GM18868 (cell line): ENCODE results near the gene NTNG2.

Experiments
- ATAC-seq: cut with Tn5 transposase; IDR thresholded peaks from one replicate; pipeline ENCODE4 v1.9.1; 2021; ENCODE audit warnings: mild to moderate bottlenecking, moderate library complexity; ENCODE audit not compliant: unreplicated experiment

The NTNG2 gene

DNA sequence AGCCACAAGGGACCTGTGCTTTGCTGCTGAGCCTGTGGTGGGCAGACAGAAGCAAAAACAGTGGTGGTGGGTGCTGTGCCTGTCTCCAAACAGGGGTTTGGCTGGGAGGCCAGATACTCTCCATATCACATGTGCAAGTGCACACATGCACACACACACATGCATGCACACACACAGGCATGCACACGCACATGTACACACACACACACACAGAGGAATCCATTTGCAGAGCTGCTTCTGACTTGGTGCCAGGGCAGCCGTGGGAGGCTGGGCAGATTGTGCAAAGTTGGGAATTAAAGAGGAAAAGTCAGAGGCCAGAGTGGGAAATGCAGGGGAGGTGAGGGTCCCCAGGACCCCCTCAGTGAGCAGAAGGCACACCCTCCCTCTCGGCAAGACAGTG, 71.3 kb downstream of the NTNG2 start:
- ATAC-seq = no peak

DNA sequence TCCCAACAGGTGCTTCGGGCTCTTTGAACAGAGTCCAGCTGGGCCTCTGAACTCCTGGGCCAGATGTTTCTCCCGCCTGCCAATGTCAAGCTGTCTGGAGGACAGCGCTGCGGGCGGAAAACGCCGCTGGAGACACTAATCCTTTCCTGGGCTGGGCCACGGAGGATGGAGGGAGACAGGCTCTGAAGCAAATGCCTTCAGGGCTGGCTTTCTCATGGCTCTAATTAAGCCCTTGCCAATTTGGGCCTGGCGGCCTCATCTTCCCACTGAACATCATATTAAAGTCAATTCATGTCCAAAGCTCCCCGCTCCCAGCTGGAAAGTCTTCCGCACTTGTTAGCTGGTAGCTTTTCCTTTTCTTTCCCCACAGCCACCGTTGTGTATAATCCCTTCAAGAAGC, 72.7 kb downstream of the NTNG2 start:
- no peak for ATAC-seq

DNA sequence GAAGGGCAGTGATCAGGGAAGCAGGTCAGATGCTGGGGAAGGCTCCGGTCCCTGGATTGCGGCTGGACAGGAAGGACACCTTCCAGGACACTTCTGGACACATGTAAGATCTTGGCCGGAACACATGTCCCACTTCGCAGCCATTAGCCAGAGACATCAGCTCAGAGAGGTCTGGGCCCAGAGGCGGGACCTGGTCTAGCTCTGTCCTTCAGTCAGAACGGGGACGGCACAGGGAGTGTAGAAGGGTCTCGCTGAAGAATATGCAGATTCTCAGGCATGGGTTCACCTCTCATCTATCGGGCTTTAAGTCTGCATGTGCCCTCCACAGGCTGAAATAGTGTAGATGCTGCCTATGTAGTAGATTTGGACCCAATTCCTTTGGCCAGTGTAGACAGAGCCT, 73.3 kb downstream of the NTNG2 start:
- no peak for ATAC-seq

DNA sequence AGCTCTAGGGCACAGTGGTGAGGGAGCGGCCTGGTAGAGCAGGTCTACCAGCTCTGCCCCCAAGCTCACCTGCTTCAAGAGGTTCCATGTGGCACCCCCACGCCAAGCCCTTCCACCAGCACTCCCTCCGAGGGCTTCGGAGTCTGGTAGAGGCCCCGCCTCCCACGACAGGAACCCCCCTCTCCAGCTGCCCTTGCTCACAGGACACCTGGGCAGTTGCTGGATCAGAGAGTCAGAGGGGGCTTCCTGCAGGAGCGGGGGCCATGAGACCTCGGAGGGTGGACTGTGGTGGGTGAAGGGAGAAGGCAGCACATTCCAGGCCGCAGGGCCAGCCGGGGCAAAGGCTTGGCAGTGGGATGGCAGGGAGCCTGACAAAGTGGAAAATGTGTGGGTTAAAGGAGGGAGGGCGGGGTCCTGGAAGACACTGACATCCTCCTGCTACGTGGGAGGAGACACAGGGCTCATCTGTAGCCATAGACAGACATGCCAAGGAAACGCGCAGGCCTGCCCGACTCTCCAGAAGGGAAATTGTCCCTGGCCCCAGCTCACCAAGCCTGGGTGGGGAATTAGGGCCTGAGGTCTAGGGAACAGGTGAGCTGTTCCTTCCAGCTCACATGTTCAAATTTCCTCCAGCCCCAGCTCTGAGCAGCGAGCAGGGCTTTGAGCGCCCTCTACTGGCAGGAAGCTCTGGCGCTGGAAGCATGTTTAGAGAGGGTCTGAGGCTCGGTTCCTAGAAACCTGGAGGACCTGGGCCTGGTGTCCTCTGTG, 74.2 kb downstream of the NTNG2 start:
- no peak for ATAC-seq

DNA sequence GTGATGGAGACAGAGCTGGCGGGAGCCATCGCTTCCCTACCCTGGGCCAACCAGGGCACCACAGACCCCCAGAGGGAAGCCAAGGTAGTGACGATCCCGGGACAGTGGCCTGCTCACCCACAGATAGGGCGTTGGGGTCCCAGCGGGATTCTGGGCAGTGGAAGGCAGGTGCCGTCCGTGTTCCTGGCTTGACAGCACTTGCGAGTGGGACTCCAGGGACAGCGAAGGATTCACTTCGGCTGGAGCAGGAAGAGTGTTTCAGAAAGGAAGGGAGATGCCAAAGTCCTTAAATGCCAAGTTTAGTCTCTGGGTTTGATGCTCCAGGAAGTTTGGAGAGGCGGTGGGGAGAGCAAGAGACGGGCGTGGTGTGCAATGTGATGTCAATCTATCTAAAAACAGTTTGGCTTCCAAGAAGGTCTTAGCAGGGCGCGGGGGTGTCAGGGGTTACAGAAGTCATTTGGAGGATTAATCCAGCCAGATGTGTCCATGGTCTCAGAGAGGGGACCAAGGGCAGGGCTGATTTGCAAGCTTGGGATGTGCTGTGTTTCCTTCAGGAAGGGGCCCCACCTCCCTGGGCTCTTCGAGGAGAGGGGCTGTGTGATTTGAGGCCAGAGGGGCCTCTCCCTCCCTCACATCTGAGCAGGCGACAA, 74.9 kb downstream of the NTNG2 start:
- no peak for ATAC-seq

DNA sequence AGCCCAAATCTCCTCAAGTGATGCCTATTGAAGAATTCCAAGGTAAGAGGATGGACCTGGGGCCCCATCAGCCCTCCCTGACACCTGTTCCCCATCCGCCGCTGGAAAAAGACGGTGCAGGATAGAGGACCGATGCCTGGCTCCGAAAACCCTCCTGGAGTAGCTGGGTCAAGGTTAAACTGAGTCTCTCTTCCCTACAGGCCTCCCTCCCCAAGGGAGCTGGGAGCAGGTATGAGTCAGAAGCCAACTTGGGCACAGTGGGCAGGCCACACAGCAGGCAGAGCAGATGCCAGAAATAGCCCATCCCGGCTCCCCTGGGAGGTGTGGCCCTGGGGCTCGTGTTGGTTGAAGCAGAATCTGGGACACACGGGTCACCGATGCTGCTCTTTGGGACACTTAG, 75.6 kb downstream of the NTNG2 start:
- ATAC-seq = no peak

DNA sequence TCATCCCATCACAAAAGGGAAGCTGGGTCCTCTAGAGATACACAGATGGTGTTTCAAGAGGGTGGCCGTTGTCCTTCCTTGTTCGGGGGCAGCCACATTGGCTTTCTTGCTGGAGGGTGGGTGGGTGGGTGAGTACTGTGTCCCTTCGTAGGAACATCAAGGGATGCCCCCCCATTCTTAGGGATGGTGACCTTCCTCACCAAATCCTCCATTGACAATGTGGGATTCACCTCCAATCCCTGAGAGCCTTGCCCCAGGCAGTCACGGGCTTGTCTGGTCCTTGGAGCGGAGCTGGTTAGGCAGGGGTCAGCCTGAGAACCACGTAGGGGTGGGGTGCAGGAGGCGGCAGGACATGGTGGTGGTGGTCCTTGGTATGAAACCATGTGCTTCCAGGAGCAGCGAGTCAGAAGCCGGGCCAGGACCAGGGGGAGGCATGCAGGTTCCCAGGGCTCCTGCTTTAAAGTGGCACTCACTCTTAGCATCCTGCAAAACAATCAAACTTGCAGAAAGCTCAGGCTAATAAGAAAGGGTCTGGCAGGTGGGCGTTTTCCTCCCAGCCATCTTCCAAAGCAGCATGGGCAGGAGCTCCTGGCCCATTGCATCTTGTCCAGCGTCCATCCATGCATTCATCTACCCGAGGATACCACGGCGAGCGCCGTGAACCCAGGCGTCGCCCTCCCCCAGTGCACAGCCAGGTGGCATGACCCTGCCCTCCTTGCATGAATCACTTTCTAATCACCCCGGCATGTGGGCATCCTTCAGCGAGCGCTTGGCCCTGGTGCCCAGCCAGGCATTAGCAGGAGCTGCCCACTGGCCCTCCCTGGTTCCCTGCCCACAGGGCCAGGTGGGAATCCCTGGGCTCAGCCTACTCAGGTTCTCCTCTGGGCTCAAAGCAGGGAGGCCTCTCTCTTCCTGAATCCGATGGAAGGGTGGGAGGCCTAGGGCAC, 76.4 kb downstream of the NTNG2 start:
- no peak for ATAC-seq

DNA sequence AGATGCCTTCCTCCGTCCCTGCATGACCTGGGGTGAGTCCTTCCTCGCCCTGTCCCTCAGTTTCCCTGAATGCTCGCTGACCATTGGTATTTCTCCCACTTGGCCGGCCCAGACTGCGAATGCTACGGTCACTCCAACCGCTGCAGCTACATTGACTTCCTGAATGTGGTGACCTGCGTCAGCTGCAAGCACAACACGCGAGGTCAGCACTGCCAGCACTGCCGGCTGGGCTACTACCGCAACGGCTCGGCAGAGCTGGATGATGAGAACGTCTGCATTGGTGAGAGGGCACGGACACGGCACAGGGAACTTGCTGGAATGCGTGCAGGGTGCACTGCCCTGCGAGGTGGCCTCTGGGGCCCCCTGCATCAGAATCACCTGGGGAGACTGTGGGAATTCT, 77.1 kb downstream of the NTNG2 start:
- ATAC-seq = no peak

DNA sequence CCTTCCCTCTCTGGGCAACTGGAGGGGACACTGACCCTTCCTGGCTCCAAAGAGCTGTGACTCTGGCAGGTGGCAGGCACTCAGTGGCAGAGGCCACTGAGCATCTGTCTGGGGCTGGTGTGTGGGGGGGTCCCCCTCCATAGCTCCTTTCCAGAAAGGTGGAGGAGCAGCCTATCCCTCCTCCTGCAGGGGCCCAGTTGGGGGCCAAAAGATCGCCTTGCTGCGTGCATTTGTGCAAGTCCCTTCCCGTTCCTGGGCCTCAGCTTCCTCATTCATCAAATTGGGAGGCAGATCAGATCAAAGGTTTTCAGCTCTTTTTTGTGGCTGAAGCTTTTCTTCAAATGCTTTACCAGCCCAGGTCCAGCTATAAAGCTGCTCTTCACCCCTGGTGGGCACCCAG, 77.7 kb downstream of the NTNG2 start:
- no peak for ATAC-seq

DNA sequence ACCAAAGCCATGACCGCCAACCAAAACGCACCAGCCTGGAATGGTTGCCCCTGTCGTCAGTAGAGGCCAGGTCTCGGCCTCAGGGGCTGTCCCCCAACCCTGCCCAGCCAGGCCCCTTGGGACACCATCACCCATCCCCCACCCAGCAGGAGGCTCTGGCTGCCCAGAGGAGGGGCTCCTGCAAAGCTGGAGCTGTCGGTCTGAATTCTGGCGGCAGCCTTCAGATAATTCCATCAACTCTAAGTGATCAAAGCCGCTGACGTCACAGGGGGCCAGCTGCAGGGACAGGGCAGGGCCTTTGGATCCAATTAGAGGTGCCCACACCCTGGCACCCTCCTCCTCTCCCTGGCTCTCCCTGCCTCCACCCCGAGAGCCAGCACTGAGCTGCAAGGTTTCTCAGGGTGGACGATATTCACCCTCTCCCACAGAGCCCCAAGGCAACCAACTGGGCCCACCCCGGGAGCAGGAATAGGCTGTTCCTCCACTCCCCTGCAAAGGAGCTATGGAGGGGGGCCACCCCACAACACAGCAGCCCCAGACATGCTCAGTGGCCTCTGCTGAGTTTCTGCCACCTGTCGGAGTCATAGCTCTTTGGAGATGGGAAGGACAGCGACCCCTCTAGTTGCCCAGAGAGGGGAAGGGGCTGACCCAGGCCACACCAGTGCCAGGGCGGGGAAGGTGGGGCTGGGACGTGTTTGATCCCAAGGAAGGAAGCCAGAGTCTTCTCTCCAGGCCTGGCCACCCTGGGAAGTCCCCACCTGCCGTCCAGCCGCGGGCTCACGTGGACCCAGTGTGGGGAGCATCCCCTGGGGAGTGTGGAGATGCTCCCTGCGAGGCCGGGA, 78.4 kb downstream of the NTNG2 start:
- ATAC-seq = no peak

DNA sequence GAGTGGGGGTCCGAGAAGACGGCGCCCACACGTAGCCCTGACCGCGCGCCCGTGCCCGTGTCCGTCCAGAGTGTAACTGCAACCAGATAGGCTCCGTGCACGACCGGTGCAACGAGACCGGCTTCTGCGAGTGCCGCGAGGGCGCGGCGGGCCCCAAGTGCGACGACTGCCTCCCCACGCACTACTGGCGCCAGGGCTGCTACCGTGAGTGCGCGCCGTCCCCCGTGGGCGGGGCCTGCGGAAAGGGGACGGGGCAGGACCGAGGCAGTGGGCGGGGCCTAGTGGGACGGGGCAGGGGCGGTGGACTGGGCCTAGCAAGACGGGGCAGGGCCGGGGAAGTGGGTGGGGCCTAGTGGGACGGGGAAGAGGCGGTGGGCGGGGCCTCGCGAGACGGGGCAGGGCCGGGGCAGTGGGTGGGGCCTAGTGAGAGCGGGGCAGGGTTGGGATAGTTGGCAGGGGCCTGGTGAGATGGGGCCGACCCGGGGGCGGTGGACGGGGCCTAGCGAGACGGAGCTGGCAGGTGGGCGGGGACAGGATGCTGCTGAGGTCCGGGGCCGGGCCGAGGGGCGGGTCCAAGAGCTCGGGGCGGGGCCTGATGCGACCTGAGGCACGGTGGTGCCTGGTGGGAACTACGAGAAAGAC, 79.1 kb downstream of the NTNG2 start:
- peak; percentile 72 for ATAC-seq

DNA sequence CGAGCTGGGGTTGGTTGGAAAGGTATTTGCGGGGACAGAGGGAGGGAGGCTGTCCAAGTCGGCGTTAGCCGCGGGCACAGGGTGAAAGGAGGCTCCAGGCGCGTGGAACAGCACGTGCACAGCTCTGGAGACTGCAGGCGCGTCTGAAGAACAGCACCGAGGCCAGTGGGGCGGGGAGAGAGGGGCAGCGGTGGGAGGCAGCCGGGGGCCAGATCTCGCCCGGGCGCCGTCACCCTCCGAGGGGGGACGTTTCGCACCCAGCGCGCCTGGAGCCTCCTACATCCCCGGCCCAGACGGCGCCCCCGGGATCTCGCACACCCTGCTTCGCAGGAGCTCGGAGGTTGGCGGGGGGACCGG, 79.6 kb downstream of the NTNG2 start:
- no peak for ATAC-seq

DNA sequence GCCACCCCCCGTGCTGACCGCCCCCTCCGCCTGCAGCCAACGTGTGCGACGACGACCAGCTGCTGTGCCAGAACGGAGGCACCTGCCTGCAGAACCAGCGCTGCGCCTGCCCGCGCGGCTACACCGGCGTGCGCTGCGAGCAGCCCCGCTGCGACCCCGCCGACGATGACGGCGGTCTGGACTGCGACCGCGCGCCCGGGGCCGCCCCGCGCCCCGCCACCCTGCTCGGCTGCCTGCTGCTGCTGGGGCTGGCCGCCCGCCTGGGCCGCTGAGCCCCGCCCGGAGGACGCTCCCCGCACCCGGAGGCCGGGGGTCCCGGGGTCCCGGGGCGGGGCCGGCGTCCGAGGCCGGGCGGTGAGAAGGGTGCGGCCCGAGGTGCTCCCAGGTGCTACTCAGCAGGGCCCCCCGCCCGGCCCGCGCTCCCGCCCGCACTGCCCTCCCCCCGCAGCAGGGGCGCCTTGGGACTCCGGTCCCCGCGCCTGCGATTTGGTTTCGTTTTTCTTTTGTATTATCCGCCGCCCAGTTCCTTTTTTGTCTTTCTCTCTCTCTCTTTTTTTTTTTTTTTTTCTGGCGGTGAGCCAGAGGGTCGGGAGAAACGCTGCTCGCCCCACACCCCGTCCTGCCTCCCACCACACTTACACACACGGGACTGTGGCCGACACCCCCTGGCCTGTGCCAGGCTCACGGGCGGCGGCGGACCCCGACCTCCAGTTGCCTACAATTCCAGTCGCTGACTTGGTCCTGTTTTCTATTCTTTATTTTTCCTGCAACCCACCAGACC, 80.2 kb downstream of the NTNG2 start:
- peak; percentile 6 for ATAC-seq

DNA sequence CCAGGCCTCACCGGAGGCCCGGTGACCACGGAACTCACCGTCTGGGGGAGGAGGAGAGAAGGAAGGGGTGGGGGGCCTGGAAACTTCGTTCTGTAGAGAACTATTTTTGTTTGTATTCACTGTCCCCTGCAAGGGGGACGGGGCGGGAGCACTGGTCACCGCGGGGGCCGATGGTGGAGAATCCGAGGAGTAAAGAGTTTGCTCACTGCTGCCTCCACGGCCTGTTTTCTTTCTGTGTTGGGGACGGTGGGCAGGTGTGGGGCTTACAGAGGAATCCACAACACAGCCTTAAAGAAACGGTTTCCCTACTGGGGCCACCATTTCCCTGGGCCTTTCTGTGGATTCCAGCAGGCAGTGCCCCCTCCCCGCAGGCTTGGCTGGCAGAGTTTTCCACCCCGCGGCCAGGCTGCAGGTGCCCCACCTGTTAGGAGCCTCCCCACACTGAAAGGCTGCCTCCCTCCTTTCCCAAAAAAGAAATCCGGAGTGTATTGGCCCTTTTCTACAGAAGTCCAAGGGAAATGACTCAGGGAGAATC, 80.8 kb downstream of the NTNG2 start:
- no peak for ATAC-seq

DNA sequence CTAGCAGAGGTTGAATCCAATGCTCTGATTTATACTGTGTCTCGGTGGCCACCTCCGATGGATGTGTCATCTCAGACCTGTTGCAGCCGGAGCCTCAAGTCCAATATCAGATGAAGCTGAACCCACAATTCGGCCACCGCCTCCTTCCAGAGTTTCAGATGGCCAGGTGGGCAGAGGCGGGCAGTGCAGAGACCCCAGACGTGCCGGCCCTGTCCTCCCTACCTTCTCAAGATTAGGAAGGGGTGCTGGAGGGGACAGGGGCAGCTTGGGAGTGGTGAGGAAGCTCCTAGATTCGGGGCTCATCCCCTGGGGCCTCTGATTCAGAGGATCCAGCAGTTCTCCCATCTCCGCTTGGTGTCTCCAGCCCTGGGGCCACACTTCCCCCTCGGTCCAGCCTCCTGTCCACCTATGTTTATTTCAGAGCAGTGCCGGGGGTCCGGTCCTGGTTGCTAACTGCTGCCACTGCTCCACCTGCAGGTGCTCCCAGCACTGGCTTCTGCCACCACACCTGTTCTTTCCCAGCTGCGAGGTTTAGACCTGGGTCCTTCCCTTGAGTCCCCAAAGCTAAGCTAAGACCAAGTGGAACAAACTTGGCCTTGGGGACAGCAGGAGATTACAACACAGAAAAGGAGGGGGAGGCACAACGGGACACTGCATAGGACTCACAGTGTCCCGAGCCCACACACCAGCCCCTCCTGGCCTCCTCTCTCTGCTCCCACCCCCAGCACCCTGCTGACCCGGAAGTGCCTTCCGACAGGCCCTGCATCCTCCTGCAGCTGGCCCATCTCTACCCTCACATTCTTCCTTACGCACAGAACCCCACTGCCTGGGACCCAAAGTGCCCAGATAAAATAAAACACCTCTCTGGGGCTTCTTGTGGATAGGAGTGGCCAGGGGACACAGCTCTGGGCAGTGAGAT, 81.6 kb downstream of the NTNG2 start:
- ATAC-seq = no peak

DNA sequence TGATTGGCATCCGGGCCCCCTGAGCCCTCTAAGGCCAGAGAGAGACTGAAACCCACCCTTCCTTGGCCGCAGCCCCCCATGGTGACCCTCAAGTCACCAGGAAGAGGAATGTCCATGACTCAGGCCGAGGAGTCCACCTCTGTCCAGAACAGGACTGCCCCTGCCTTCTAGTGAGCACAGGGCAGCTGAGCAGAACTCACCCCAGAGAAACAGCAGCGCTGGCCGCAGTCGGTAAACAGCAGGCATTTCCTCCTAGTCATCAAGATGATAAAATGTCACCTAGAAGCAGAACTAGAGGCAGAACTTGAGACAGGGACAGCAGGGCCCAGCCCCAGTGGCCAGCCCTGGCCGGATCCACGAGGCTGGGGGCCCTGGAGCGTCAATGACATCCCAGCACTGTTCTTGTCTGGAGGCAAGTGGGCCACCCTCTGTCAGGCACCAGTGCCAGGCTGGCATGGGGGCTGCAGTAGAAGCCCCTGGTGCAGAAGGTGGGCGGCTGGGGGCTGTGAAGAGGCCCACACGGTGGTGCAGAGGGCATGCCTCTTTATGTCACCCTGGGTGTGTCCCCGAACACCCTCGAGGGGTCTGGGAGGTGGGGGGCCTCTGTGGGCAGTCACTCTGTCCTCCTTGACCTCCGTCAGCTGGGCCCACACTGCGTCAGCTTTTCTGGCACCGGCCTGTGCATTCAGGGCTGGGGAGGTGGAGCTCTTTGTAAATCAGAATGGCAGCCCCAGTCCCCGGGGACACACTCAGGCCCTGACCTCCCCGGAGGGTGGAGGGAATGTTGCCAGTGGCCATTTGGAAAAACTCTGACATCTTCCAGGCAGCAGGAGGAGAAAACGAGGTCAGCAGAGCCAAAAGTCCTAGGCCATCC, 83.0 kb downstream of the NTNG2 start:
- no peak for ATAC-seq

DNA sequence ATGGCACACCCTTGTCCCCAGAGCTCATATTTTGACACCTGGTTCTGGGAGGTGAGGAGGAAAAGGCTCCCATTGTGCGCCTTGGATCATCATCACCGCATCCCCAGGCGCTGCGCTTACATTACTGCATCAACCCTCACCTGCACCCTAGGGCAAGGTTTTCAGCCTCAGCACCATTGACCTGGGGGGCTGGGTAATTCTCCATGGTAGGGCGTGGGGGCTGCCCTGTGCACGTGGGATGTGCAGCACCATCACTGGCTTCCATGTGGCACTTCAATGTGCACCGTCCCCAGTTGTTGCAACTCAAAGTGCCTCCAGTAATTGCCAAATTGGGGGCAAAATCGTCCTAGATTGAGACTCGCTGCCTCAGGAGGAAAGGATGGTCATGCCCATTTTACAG, 83.6 kb downstream of the NTNG2 start:
- ATAC-seq = no peak
